ENCODE results near the gene BBOX1. TPM values are rescaled to one million over a fixed set of nuclear protein-coding genes. Genes with fewer than 3 reads are reported as not detected.

BBOX1 gene
- total and polyA plus RNA-seq, 9 donors: 0.04 to 2.3 (median 0.52) TPM; not detected in 3

- 72 to 76% (median 74%) methylated on average over 3 of the region's 3 CpGs for WGBS, 3 donors
- Histone ChIP-seq H3K27me3 (no peaks in the 10 kb centered on the region), H3K27ac (no peak overlapping the region), H3K4me1 (ENCODE audit: insufficient read depth) (no peaks in the 10 kb centered on the region), H3K9me3 (no peaks in the 10 kb centered on the region), H3K4me3 (no peak overlapping the region), H3K36me3 (no peaks in the 10 kb centered on the region)
- DNase-seq: no peak
- no peak for TF ChIP-seq POLR2A (IDR thresholded peaks at IDR 0.05)
- TF ChIP-seq EP300 (IDR thresholded peaks at IDR 0.05): no peak
- TF ChIP-seq, protein P1, sequence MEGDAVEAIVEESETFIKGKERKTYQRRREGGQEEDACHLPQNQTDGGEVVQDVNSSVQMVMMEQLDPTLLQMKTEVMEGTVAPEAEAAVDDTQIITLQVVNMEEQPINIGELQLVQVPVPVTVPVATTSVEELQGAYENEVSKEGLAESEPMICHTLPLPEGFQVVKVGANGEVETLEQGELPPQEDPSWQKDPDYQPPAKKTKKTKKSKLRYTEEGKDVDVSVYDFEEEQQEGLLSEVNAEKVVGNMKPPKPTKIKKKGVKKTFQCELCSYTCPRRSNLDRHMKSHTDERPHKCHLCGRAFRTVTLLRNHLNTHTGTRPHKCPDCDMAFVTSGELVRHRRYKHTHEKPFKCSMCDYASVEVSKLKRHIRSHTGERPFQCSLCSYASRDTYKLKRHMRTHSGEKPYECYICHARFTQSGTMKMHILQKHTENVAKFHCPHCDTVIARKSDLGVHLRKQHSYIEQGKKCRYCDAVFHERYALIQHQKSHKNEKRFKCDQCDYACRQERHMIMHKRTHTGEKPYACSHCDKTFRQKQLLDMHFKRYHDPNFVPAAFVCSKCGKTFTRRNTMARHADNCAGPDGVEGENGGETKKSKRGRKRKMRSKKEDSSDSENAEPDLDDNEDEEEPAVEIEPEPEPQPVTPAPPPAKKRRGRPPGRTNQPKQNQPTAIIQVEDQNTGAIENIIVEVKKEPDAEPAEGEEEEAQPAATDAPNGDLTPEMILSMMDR (IDR thresholded peaks at IDR 0.05): no peak
- intact Hi-C loops (cut with DNase I): no loop called here
Measured at GRCh38 chr11:27115051-27115650, 74.5 kb downstream of the BBOX1 start.

GRCh38 chr11:27116684-27117083 lies 76.1 kb downstream of the BBOX1 start:
- intact Hi-C loops (cut with DNase I): no loop called here
- Histone ChIP-seq H3K27ac (no peak overlapping the region), H3K4me3 (no peak overlapping the region), H3K4me1 (ENCODE audit: insufficient read depth) (no peaks in the 10 kb centered on the region), H3K36me3 (no peaks in the 10 kb centered on the region), H3K9me3 (no peaks in the 10 kb centered on the region), H3K27me3 (no peaks in the 10 kb centered on the region)
- WGBS, 3 donors: 74 to 83% (median 74%) methylated on average over 1 of the region's 1 CpG
- no peak for DNase-seq
- TF ChIP-seq EP300 (IDR thresholded peaks at IDR 0.05) (no peak), POLR2A (IDR thresholded peaks at IDR 0.05) (no peak)
- TF ChIP-seq, protein P1 (IDR thresholded peaks at IDR 0.05): no peak

- intact Hi-C loops (cut with DNase I): no loop called here
- Histone ChIP-seq H3K27ac (no peak overlapping the region), H3K36me3 (no peaks in the 10 kb centered on the region), H3K4me1 (ENCODE audit: insufficient read depth) (no peaks in the 10 kb centered on the region), H3K9me3 (no peaks in the 10 kb centered on the region), H3K4me3 (no peak overlapping the region), H3K27me3 (no peaks in the 10 kb centered on the region)
- WGBS, 3 donors: 79 to 88% (median 84%) methylated on average over 2 of the region's 2 CpGs
- no peak for DNase-seq
- TF ChIP-seq, protein P1 (IDR thresholded peaks at IDR 0.05): no peak
- TF ChIP-seq EP300 (IDR thresholded peaks at IDR 0.05) (no peak), POLR2A (IDR thresholded peaks at IDR 0.05) (no peak)
Measured at GRCh38 chr11:27118371-27118770, 77.8 kb downstream of the BBOX1 start.

DNA sequence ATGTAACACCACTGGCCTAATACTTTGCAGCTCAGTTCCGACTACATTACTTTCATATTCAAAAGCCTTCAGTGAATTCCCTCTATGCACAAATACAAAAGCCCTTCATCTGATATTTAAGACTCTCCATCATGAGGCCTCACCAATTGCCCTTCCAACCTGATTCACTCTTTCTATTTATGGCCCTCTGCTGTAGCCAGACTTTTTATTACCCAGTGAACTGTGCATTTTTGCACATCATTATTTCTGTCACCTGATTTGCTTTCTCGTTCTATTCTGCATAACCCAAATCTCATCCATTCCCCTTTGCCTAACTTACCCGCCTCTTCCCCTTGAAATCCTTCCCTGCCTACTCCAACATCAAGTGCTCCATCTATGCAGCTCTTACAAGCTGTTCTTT lies 78.3 kb downstream of the BBOX1 start:
- Histone ChIP-seq H3K9me3 (no peaks in the 10 kb centered on the region), H3K4me3 (no peak overlapping the region), H3K4me1 (ENCODE audit: insufficient read depth) (no peaks in the 10 kb centered on the region), H3K36me3 (no peaks in the 10 kb centered on the region), H3K27me3 (no peaks in the 10 kb centered on the region), H3K27ac (no peak overlapping the region)
- 91 to 97% (median 93%) methylated on average over 3 of the region's 3 CpGs for WGBS, 3 donors
- no peak for DNase-seq
- no peak for TF ChIP-seq EP300 (IDR thresholded peaks at IDR 0.05)
- no peak for TF ChIP-seq POLR2A (IDR thresholded peaks at IDR 0.05)
- TF ChIP-seq, protein P1 (IDR thresholded peaks at IDR 0.05): no peak
- intact Hi-C loops (cut with DNase I): no loop called here
